ENCODE results near the gene MAP2K6.

Gene MAP2K6

DNA sequence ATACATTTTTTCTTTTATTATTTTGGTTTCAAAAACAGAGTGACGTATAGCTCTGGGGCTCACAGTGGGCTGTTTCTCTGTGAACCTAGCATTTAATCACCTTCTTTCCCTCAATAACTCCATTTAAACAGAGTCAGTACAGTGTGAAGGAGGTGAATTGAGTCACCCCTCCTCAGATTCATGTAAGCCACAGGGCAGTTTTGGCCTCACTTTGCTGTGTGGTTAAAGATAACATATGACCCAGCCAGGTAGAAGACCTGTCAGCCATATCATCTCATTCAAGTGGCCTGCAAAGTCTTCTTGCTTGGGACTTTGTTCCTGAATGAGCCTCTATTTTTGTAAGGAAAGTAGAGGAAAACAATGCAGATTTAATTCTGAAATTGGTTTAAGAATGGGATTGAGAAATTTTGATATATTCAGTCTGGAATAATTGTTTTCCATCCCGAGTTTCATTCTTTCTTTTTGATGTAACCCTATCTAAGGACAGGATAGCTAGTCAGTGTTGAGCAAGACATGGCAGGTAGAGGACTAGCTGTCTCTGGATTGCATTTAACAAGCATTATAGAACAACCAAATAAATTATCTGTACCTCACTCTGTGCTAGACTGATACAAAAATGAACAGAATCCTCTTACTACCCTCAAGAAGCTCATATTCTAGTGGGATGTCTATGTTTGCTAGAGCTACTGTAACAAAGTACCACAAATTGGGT, 13.1 kb downstream of the MAP2K6 start:
- DNase-seq (ENCODE audit: low read depth), result no peak

- DNase-seq (ENCODE audit: low read depth), result no peak
Measured at GRCh38 chr17:69428252-69428980, 13.9 kb downstream of the MAP2K6 start.

GRCh38 chr17:69430488-69430887, 16.0 kb downstream of the MAP2K6 start:
- DNase-seq (ENCODE audit: low read depth), result no peak

GRCh38 chr17:69431835-69432234, 17.3 kb downstream of the MAP2K6 start:
- DNase-seq (ENCODE audit: low read depth), result no peak

DNA sequence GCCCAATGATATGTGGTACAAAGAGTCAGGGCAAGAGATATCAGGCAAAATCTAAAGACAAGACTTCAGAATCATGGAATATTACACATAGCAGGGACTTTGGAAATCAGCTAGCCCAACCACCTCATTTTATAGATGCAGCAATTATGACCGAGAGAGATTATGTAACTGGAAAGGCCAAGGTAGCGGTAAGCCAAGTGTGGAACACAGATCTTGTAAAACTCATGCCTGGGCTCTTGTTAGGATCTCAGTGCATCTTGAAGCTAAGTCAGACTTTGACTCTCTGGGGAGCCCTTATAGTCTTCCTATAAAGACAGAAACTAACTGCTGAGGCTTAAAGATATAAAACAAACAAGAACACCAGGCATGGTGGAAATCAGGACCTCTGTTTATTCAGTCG, 18.6 kb downstream of the MAP2K6 start:
- DNase-seq (ENCODE audit: low read depth), result no peak

DNA sequence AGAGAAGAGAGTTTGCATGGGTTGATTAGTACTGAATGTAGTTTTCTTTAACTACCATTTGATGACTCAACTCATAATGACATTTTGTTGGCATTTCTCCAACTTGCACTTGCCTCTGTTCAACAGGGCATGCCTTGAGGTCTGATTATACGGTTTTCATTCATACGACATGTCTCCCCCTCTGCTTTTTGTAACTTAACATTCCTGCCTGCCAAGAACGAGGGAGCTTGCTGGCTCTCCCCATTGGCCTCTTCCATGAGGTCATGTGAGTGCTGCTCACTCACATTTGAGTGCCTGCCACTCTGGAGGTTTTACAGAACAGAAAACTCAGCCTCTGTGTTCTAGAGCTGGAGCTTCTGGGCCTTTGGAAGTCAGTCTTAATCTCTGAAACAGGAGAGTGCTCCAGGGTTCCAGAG, 19.7 kb downstream of the MAP2K6 start:
- DNase-seq (ENCODE audit: low read depth), result no peak

GRCh38 chr17:69435971-69436696, 21.6 kb downstream of the MAP2K6 start:
- no peak for DNase-seq (ENCODE audit: low read depth)

DNA sequence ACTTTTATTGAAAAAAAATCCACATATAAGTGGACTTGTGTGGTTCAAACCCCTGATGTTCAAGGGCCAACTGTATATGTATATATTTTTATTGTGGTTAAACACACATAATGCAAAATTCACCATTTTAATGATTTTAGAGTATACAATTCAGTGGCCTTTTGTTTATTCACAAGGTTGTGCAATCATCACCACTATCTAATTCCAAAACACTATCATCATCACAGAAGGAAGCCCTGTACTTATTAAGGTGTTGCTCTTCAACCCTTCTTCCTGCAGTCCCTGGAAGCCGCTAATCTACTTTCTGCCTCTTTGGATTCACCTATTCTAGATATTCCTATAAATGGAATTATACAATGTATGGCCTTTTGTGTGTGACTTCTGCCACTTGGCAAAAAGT, 23.0 kb downstream of the MAP2K6 start:
- DNase-seq (ENCODE audit: low read depth), result no peak

- no peak for DNase-seq (ENCODE audit: low read depth)
Measured at GRCh38 chr17:69438776-69439175, 24.3 kb downstream of the MAP2K6 start.

GRCh38 chr17:69441179-69441578, 26.7 kb downstream of the MAP2K6 start:
- no peak for DNase-seq (ENCODE audit: low read depth)

- no peak for DNase-seq (ENCODE audit: low read depth)
Measured at GRCh38 chr17:69443138-69443537, 28.6 kb downstream of the MAP2K6 start.

- no peak for DNase-seq (ENCODE audit: low read depth)
Measured at GRCh38 chr17:69444023-69444422, 29.5 kb downstream of the MAP2K6 start.

DNA sequence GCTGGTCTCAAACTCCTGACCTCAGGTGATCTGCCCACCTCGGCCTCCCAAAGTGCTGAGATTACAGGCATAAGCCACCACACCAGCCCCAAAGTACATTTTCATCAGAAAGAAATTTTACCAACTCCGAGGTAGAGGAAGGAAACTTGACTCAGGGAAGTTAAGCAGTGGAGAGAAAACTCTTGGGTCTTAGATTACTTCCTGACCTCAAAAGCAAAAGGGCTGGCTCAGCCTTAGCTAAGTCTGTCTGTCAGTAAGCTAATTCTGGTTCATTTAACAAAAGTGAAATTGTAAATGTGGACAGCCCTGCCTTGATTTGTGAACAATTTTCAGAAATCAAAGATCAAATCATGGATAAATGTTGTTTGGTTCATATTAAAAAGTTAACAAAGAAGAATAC, 30.6 kb downstream of the MAP2K6 start:
- no peak for DNase-seq (ENCODE audit: low read depth)

DNA sequence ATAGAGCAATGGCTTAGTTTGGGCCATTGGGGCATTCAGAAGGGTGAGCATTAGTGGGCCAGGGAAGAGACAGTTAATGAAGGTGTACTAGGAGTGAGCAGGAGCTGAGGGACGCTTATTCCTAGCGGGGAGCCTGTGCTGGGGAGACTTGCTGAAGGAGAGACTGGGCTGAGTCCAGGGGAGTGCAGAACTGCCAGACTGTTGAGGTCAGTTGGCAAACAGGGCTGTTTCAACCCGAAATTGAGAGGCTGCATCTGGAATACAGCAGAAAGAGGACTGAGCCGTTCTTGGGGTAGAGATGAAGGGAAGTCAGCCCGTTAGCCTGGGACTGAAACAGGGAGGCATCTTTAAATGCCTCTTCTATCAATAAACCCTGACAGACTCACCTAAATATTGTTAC, 33.2 kb downstream of the MAP2K6 start:
- no peak for DNase-seq (ENCODE audit: low read depth)

DNA sequence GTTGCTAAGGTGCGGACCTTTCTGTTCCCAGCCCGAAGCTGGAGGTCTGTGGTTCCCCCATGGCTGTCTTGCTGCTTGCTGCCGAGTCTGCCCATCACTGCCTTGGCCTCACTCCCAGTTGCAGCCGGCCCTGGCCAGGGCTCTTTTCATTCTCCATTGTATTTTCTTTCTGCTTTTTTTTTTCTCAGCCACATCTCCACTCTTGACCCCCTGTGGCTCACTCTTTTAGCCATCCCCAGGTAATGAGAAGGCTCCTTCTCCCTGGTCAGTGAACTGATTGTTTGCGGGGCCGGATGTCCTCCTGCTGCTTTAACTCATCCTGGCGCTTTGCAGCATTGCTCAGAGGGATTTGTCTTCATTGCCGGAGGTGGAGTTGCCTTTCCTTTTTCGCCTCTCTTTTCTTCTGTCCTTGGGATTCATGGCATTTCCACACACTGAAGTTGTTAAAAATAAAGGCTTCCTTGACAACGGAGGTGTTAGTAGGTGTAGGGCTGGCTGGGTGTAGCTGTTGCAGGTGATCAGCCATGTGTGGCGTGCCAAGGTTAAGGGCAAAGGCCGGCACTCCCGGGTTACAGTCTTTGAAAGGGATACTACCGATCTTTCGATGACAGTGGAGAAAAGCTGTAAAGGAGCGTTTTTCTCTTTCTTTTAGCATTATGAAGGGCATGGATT, 34.1 kb downstream of the MAP2K6 start:
- no peak for DNase-seq (ENCODE audit: low read depth)

- no peak for DNase-seq (ENCODE audit: low read depth)
Measured at GRCh38 chr17:69450131-69450530, 35.6 kb downstream of the MAP2K6 start.

GRCh38 chr17:69450918-69451317, 36.4 kb downstream of the MAP2K6 start:
- no peak for DNase-seq (ENCODE audit: low read depth)

- no peak for DNase-seq (ENCODE audit: low read depth)
Measured at GRCh38 chr17:69451416-69452394, 37.2 kb downstream of the MAP2K6 start.

GRCh38 chr17:69452664-69453260, 38.3 kb downstream of the MAP2K6 start:
- no peak for DNase-seq (ENCODE audit: low read depth)

- no peak for DNase-seq (ENCODE audit: low read depth)
Measured at GRCh38 chr17:69454051-69454450, 39.6 kb downstream of the MAP2K6 start.

DNA sequence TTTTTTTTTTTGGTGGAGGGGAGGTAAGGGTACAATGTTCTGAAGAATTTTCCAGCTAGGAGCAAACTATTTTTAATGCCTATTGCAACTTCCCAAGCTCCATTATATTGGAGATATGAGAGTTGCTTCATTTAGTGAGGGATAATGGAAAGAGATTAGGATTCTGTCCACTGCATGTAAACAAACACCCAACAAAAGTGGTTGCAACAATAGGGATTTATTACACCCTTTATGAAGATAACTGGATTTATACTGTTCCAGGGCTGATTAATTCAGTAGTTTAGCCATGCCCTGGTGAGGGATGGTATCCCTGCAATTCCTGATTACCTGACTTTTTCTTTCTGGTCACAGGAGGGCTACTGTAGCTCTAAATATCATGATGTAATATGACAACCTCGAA, 40.5 kb downstream of the MAP2K6 start:
- no peak for DNase-seq (ENCODE audit: low read depth)
